C4-2B (cell line): ENCODE data around the gene CTNNA2.

Experiments used
- CTCF ChIP-seq: fragments of 450-650 bp; conservative IDR thresholded peaks from 2 replicates; pipeline ENCODE4 v1.5.1; 2017; ENCODE audit warnings: mild to moderate bottlenecking
- ZFX ChIP-seq: fragments of 450-650 bp; IDR thresholded peaks from 2 replicates; pipeline ENCODE4 v1.6.1; 2017

GRCh38 chr2:80642465-80642864 lies 1129.6 kb downstream of the CTNNA2 start:
- TF ChIP-seq CTCF, result no peak
- TF ChIP-seq ZFX, result no peak
